ENCODE data around the gene FBXO31.

The FBXO31 gene

DNA sequence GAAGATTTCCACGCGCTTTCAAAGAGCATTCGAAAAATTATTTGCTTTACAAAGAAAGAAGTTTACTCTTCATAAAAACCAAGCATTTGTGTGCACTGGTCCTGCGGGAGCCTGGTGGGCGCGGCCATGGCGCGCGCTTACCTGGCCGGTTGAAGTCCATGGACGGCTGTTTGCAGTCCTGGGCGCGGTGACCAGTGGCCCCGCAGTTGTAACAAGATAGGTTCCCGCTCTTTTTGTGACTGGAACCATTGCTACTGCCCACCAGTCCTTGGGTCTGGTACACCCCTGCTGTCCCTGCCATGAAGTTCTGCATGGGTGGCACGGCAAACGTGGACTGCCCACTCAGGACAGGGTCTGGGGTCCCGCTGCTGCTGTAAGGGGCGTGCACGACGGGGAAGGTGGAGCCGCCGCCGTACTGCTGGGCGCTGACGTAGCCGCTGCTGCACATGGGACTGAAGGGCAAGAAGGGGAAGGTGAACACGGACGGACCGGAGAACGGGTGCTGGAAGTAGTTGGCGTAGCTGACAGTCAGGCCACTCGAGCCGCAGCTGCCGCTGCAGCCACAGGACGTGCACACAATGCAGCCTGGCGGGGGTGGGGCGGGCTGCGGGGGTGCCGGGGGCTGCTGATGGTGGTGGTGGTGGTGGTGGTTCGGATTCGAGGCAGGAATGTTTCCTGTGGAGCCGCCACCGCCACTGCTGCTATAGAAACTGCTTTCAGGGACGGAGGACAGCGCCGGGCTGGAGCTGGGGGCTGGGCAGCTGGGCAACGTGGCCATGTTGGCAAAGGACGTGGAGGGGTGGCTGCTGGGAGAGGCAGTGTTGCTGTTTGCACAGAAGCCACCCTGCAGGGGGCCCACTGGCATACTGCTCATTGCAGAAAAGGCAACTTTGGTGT lies 28.0 kb upstream of the FBXO31 start:
- peaks cover 6% of the 10 kb centered on the region; the same call in 1 of the 2 replicates for H3F3A ChIP-seq (ENCODE audit: insufficient read depth, low read length)
- no peaks in the 10 kb centered on the region for H3K9me3 ChIP-seq (ENCODE audit: low read length)
- H2AFZ ChIP-seq (ENCODE audit: low read length) = no peak overlapping the region
- no peak for TF ChIP-seq EZH2 (IDR thresholded peaks at IDR 0.05; ENCODE audit: borderline replicate concordance, low read length)
- TF ChIP-seq, protein P1, sequence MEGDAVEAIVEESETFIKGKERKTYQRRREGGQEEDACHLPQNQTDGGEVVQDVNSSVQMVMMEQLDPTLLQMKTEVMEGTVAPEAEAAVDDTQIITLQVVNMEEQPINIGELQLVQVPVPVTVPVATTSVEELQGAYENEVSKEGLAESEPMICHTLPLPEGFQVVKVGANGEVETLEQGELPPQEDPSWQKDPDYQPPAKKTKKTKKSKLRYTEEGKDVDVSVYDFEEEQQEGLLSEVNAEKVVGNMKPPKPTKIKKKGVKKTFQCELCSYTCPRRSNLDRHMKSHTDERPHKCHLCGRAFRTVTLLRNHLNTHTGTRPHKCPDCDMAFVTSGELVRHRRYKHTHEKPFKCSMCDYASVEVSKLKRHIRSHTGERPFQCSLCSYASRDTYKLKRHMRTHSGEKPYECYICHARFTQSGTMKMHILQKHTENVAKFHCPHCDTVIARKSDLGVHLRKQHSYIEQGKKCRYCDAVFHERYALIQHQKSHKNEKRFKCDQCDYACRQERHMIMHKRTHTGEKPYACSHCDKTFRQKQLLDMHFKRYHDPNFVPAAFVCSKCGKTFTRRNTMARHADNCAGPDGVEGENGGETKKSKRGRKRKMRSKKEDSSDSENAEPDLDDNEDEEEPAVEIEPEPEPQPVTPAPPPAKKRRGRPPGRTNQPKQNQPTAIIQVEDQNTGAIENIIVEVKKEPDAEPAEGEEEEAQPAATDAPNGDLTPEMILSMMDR (IDR thresholded peaks at IDR 0.05; ENCODE audit: low read length) = no peak
- no peaks in the 10 kb centered on the region for H3K27me3 ChIP-seq (ENCODE audit: insufficient read depth, low read length)
- peaks cover 59% of the 10 kb centered on the region for H3K36me3 ChIP-seq (ENCODE audit: insufficient read depth, low read length)
- H3K27ac ChIP-seq (ENCODE audit: low read depth, low read length, poor library complexity, severe bottlenecking) = no peak overlapping the region
- peaks cover 15% of the 10 kb centered on the region for H3K4me1 ChIP-seq (ENCODE audit: insufficient read depth, low read length, severe bottlenecking)
- no peak overlapping the region for H3K4me3 ChIP-seq (ENCODE audit: low read depth, low read length, poor library complexity, severe bottlenecking)
- H3K79me2 ChIP-seq (ENCODE audit: insufficient read depth, low read length) = no peaks in the 10 kb centered on the region
- no peaks in the 10 kb centered on the region for H4K20me1 ChIP-seq (ENCODE audit: insufficient read depth, low read length)
- H3K9me2 ChIP-seq (ENCODE audit: low read depth, low read length) = no peaks in the 10 kb centered on the region
- no peak overlapping the region for H3K4me2 ChIP-seq (ENCODE audit: low read length)
- no peak overlapping the region for H3K9ac ChIP-seq (ENCODE audit: low read length)

DNA sequence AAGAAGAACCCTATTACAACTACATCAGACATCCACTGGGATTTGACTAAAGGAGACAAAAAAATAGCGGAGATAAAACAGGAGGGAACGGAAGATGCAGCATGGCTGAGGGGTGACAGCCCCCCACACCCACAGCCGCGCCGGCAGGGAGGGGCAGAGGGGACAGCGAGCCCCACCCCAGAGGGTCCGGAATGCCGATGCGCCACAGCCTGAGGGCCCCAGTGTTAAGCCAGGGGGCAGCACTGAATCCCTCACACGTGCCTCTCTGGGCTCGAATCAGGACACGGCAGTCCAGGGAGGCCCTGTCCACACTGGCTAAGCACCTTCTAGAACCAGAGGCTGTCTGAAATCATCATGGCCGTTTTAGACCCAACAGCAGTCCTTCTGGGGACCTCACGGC lies 27.4 kb upstream of the FBXO31 start:
- Histone ChIP-seq H3K4me3 (ENCODE audit: low read depth, low read length, poor library complexity, severe bottlenecking) (no peak overlapping the region), H3K36me3 (ENCODE audit: insufficient read depth, low read length) (peaks cover 57% of the 10 kb centered on the region)

GRCh38 chr16:87410530-87410929 lies 27.0 kb upstream of the FBXO31 start:
- H3K36me3 ChIP-seq (ENCODE audit: insufficient read depth, low read length) = peaks cover 59% of the 10 kb centered on the region
- H3K4me1 ChIP-seq (ENCODE audit: insufficient read depth, low read length, severe bottlenecking) = peaks cover 15% of the 10 kb centered on the region
- H3K27me3 ChIP-seq (ENCODE audit: insufficient read depth, low read length) = no peaks in the 10 kb centered on the region
- H4K20me1 ChIP-seq (ENCODE audit: insufficient read depth, low read length) = no peaks in the 10 kb centered on the region
- H3K79me2 ChIP-seq (ENCODE audit: insufficient read depth, low read length) = no peaks in the 10 kb centered on the region
- TF ChIP-seq EZH2 (IDR thresholded peaks at IDR 0.05; ENCODE audit: borderline replicate concordance, low read length) = no peak
- TF ChIP-seq, protein P1 (IDR thresholded peaks at IDR 0.05; ENCODE audit: low read length) = no peak
- no peaks in the 10 kb centered on the region for H3K9me2 ChIP-seq (ENCODE audit: low read depth, low read length)
- no peak overlapping the region for H3K4me2 ChIP-seq (ENCODE audit: low read length)
- peaks cover 6% of the 10 kb centered on the region; the same call in 1 of the 2 replicates for H3F3A ChIP-seq (ENCODE audit: insufficient read depth, low read length)
- H3K9ac ChIP-seq (ENCODE audit: low read length) = no peak overlapping the region
- no peak overlapping the region for H3K4me3 ChIP-seq (ENCODE audit: low read depth, low read length, poor library complexity, severe bottlenecking)
- H3K27ac ChIP-seq (ENCODE audit: low read depth, low read length, poor library complexity, severe bottlenecking) = no peak overlapping the region
- H3K9me3 ChIP-seq (ENCODE audit: low read length) = no peaks in the 10 kb centered on the region
- H2AFZ ChIP-seq (ENCODE audit: low read length) = no peak overlapping the region

More for the DNA sequence above, 27.4 kb upstream of the FBXO31 start:
- Histone ChIP-seq H3F3A (ENCODE audit: insufficient read depth, low read length) (peaks cover 6% of the 10 kb centered on the region; the same call in 1 of the 2 replicates), H3K27me3 (ENCODE audit: insufficient read depth, low read length) (no peaks in the 10 kb centered on the region), H3K9ac (ENCODE audit: low read length) (no peak overlapping the region), H3K9me2 (ENCODE audit: low read depth, low read length) (no peaks in the 10 kb centered on the region), H4K20me1 (ENCODE audit: insufficient read depth, low read length) (no peaks in the 10 kb centered on the region), H3K4me2 (ENCODE audit: low read length) (no peak overlapping the region), H3K79me2 (ENCODE audit: insufficient read depth, low read length) (no peaks in the 10 kb centered on the region), H3K9me3 (ENCODE audit: low read length) (no peaks in the 10 kb centered on the region), H3K4me1 (ENCODE audit: insufficient read depth, low read length, severe bottlenecking) (peaks cover 15% of the 10 kb centered on the region), H3K27ac (ENCODE audit: low read depth, low read length, poor library complexity, severe bottlenecking) (no peak overlapping the region), H2AFZ (ENCODE audit: low read length) (no peak overlapping the region)
- TF ChIP-seq, protein P1 (IDR thresholded peaks at IDR 0.05; ENCODE audit: low read length) = no peak
- TF ChIP-seq EZH2 (IDR thresholded peaks at IDR 0.05; ENCODE audit: borderline replicate concordance, low read length) = no peak
